Esophagus (tissue), 2 donors: ENCODE measurements around the gene DOCK1. TPM values are rescaled to one million over a fixed set of nuclear protein-coding genes. Genes with fewer than 3 reads are reported as not detected.

Source experiments
- H3K27ac ChIP-seq, 2 donors: one replicate each; pipeline ENCODE4 v1.5.1; 2013; ENCODE audit warnings: low read depth in 2 of 2, mild to moderate bottlenecking in 2 of 2, inconsistent platforms in 1 of 2, low read length in 1 of 2, moderate library complexity in 1 of 2
- H3K27me3 ChIP-seq, 2 donors: one replicate each; pipeline ENCODE4 v1.6.1; 2013; ENCODE audit warnings: low read length in 2 of 2, control low read depth in 1 of 2, mild to moderate bottlenecking in 1 of 2; ENCODE audit not compliant: insufficient read depth in 2 of 2, control insufficient read depth in 1 of 2
- H3K36me3 ChIP-seq, 2 donors: one replicate each; pipeline ENCODE4 v1.6.1; 2013; ENCODE audit warnings: low read length in 1 of 2; ENCODE audit not compliant: control insufficient read depth in 2 of 2, insufficient read depth in 2 of 2
- H3K4me1 ChIP-seq, 2 donors: one replicate each; pipeline ENCODE4 v1.6.1; 2013; ENCODE audit warnings: low read length in 1 of 2; ENCODE audit not compliant: control insufficient read depth in 2 of 2, insufficient read depth in 2 of 2
- H3K4me3 ChIP-seq, 2 donors: one replicate each; pipeline ENCODE4 v1.5.1; 2013; ENCODE audit warnings: low read length in 2 of 2, mild to moderate bottlenecking in 2 of 2, low read depth in 1 of 2, moderate library complexity in 1 of 2
- H3K9me3 ChIP-seq, 2 donors: one replicate each; pipeline ENCODE4 v1.6.1; 2013; ENCODE audit warnings: mild to moderate bottlenecking in 2 of 2, low read depth in 1 of 2, low read length in 1 of 2, moderate library complexity in 1 of 2; ENCODE audit not compliant: control insufficient read depth in 2 of 2, insufficient read depth in 1 of 2
- WGBS, 2 donors: extraction: QIAGEN DNeasy Blood & Tissue Kit; methylation state at CpG; one replicate each; pipeline ENCODE4 v1.1.7; 2013; 5-methylcytosine and 5-hydroxymethylcytosine counted together
- polyA plus RNA-seq, 2 donors: library from polyadenylated mRNA; stranded (reverse); fragments of 200-250 nt; gene quantifications; one replicate each; pipeline ENCODE4 v1.2.3, GENCODE V29; 2013
- donor health status: healthy with polysubstance abuse.
- donor health status: Bipolar disorder and iron deficiency.

Gene DOCK1
- polyA plus RNA-seq, 2 donors = 11.4 to 17.5 TPM

DNA sequence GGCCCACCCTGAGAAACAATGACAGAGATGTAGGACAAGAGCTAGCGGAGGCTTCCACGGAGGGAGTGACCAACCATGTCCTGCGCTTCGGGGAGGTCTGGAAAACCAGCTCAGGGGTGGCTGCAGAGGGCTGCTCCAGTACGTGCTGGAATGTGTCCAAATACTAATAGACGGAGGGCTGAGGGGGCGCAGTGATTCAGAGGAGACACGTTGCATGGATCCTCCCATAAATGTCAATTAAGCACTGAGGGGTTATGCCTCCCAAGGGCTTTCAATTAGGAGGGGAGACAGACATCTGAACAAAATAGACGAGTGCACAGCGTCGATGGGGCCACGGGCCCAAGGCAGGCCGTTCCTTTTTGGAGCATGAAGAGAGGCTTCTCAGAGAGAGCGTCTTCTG is 592.9 kb downstream of the DOCK1 start:
- WGBS, 2 donors = 74 to 80% methylated on average over 14 of the region's 14 CpGs
- Histone ChIP-seq H3K9me3 (no peaks in the 10 kb centered on the region), H3K4me1 (no peaks in the 10 kb centered on the region), H3K27ac (no peak overlapping the region), H3K4me3 (no peak overlapping the region), H3K36me3 (no peaks in the 10 kb centered on the region), H3K27me3 (no peaks in the 10 kb centered on the region)

DNA sequence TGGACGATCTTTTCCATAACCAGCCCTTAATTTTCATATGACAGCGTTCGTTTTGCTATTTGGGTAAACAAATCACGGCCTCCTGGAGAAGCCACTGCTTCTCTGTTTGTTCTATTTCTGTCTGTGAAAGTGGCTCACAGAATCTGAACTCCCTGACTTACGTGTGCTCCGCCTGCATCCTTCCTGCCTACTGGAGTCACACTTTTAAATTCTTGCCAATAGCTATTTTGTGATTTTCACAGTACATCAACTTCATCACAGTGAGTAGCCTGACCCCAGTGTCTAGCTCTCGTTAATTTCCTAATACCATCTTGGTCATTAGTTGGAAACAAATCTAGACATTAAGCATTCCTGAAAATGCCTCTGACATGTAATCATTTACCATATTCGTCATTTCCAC is 594.9 kb downstream of the DOCK1 start:
- 56 to 67% methylated on average over 8 of the region's 8 CpGs for WGBS, 2 donors

More for the DNA sequence above, 594.9 kb downstream of the DOCK1 start:
- Histone ChIP-seq H3K27me3 (no peaks in the 10 kb centered on the region), H3K4me3 (no peak overlapping the region), H3K4me1 (no peaks in the 10 kb centered on the region), H3K36me3 (no peaks in the 10 kb centered on the region), H3K27ac (no peak overlapping the region), H3K9me3 (no peaks in the 10 kb centered on the region)

Other genes starting within 250 kb of the DOCK1 start
- gene C10orf90, start 234.7 kb upstream of the DOCK1 start, polyA plus RNA-seq = under 1 TPM in 1 of 2 donors, not detected in 1; 0.05 TPM